ENCODE data around the gene PPP3R1. TPM values are rescaled to one million over a fixed set of nuclear protein-coding genes. Genes with fewer than 3 reads are reported as not detected.

The PPP3R1 gene
- total and polyA plus RNA-seq, 9 of the 15 experiments (the other 6 are each of a cell fraction or from before 2014, with no cell fraction given): 3.7 to 70.0 (median 24.8) TPM

DNA sequence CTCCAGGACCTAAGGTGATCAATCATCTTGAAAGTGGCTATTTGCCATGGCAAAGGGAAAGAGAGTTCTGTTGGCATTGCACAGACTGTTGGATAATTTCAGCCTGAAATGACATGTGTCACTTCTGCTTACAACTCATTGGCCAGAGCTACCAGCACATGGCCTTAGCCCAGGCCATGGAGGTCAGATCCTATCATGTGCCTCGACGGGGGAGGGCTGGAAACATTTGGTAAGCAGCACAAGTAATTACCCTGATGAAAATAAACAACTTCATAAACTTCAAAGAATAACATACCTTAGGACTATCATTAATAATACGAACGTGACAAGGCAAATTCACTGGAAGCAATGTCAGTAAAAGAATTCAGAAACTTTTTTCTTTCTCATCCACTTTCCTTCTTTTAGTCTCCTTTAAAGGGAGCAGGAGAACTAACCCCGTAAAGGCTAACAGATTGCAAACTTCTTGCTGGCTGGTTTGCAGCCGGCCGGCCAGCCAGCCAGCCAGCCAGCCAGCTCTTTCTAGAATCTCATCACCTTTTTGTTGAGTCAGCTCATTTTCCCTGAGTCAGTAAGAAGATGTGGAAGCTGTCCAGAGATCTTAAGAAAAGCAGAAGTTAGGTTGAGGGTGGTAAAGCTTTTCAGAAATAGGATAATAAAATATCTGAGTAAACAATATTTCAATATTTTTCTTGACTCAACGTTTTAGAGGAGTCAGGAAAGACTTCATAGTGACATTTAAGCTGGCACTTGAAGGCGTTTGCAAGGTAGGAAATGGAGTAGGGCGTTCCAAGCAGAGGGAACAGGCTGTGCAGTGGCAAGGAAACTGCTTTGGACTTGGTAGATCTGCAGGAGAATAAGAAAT is 35.5 kb upstream of the PPP3R1 start (continued):
- TF ChIP-seq, protein P1, sequence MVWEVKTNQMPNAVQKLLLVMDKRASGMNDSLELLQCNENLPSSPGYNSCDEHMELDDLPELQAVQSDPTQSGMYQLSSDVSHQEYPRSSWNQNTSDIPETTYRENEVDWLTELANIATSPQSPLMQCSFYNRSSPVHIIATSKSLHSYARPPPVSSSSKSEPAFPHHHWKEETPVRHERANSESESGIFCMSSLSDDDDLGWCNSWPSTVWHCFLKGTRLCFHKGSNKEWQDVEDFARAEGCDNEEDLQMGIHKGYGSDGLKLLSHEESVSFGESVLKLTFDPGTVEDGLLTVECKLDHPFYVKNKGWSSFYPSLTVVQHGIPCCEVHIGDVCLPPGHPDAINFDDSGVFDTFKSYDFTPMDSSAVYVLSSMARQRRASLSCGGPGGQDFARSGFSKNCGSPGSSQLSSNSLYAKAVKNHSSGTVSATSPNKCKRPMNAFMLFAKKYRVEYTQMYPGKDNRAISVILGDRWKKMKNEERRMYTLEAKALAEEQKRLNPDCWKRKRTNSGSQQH (CRISPR knock-in tag; IDR thresholded peaks at IDR 0.05): no peak
- TF ChIP-seq MEIS2 (IDR thresholded peaks at IDR 0.05; ENCODE audit: partially characterized antibody): peak; percentile 66
- TF ChIP-seq, protein P2, sequence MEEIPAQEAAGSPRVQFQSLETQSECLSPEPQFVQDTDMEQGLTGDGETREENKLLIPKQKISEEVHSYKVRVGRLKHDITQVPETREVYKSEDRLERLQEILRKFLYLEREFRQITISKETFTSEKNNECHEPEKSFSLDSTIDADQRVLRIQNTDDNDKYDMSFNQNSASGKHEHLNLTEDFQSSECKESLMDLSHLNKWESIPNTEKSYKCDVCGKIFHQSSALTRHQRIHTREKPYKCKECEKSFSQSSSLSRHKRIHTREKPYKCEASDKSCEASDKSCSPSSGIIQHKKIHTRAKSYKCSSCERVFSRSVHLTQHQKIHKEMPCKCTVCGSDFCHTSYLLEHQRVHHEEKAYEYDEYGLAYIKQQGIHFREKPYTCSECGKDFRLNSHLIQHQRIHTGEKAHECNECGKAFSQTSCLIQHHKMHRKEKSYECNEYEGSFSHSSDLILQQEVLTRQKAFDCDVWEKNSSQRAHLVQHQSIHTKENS (CRISPR knock-in tag; IDR thresholded peaks at IDR 0.05): no peak
- TF ChIP-seq CBX1 (IDR thresholded peaks at IDR 0.05; ENCODE audit: low read depth): no peak
- TF ChIP-seq SNRNP70 (optimal IDR thresholded peaks at IDR 0.05; ENCODE audit: low read depth, low read length): no peak
- no peak for TF ChIP-seq ZNF23 (CRISPR knock-in tag; IDR thresholded peaks at IDR 0.05)
- TF ChIP-seq, protein P3, sequence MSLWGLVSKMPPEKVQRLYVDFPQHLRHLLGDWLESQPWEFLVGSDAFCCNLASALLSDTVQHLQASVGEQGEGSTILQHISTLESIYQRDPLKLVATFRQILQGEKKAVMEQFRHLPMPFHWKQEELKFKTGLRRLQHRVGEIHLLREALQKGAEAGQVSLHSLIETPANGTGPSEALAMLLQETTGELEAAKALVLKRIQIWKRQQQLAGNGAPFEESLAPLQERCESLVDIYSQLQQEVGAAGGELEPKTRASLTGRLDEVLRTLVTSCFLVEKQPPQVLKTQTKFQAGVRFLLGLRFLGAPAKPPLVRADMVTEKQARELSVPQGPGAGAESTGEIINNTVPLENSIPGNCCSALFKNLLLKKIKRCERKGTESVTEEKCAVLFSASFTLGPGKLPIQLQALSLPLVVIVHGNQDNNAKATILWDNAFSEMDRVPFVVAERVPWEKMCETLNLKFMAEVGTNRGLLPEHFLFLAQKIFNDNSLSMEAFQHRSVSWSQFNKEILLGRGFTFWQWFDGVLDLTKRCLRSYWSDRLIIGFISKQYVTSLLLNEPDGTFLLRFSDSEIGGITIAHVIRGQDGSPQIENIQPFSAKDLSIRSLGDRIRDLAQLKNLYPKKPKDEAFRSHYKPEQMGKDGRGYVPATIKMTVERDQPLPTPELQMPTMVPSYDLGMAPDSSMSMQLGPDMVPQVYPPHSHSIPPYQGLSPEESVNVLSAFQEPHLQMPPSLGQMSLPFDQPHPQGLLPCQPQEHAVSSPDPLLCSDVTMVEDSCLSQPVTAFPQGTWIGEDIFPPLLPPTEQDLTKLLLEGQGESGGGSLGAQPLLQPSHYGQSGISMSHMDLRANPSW (CRISPR knock-in tag; IDR thresholded peaks at IDR 0.05): no peak
- TF ChIP-seq, protein P4, sequence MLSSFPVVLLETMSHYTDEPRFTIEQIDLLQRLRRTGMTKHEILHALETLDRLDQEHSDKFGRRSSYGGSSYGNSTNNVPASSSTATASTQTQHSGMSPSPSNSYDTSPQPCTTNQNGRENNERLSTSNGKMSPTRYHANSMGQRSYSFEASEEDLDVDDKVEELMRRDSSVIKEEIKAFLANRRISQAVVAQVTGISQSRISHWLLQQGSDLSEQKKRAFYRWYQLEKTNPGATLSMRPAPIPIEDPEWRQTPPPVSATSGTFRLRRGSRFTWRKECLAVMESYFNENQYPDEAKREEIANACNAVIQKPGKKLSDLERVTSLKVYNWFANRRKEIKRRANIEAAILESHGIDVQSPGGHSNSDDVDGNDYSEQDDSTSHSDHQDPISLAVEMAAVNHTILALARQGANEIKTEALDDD (IDR thresholded peaks at IDR 0.05): peak; percentile 84
- no peak for TF ChIP-seq ZFP36 (IDR thresholded peaks at IDR 0.05; ENCODE audit: low read depth, low read length, partially characterized antibody)
- TF ChIP-seq HNRNPH1 (optimal IDR thresholded peaks at IDR 0.05; ENCODE audit: low read depth, low read length): no peak
- no peak for TF ChIP-seq TAF7 (tag; IDR thresholded peaks at IDR 0.05)
- TF ChIP-seq HMG20B (CRISPR knock-in tag; IDR thresholded peaks at IDR 0.05): no peak
- no peak for TF ChIP-seq SMAD1 (IDR thresholded peaks at IDR 0.05; ENCODE audit: low read depth, low read length, partially characterized antibody)
- TF ChIP-seq, protein P5, sequence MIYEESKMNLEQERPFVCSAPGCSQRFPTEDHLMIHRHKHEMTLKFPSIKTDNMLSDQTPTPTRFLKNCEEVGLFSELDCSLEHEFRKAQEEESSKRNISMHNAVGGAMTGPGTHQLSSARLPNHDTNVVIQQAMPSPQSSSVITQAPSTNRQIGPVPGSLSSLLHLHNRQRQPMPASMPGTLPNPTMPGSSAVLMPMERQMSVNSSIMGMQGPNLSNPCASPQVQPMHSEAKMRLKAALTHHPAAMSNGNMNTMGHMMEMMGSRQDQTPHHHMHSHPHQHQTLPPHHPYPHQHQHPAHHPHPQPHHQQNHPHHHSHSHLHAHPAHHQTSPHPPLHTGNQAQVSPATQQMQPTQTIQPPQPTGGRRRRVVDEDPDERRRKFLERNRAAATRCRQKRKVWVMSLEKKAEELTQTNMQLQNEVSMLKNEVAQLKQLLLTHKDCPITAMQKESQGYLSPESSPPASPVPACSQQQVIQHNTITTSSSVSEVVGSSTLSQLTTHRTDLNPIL (CRISPR knock-in tag; IDR thresholded peaks at IDR 0.05): no peak
- TF ChIP-seq, protein P6, sequence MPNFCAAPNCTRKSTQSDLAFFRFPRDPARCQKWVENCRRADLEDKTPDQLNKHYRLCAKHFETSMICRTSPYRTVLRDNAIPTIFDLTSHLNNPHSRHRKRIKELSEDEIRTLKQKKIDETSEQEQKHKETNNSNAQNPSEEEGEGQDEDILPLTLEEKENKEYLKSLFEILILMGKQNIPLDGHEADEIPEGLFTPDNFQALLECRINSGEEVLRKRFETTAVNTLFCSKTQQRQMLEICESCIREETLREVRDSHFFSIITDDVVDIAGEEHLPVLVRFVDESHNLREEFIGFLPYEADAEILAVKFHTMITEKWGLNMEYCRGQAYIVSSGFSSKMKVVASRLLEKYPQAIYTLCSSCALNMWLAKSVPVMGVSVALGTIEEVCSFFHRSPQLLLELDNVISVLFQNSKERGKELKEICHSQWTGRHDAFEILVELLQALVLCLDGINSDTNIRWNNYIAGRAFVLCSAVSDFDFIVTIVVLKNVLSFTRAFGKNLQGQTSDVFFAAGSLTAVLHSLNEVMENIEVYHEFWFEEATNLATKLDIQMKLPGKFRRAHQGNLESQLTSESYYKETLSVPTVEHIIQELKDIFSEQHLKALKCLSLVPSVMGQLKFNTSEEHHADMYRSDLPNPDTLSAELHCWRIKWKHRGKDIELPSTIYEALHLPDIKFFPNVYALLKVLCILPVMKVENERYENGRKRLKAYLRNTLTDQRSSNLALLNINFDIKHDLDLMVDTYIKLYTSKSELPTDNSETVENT (CRISPR knock-in tag; IDR thresholded peaks at IDR 0.05): no peak

Measured in K562 (cell line).